HG03442 (cell line): Measurements from ENCODE around the gene ZBED5.

ENCODE experiments used
- ATAC-seq: cut with Tn5 transposase; IDR thresholded peaks from one replicate; pipeline ENCODE4 v1.9.1; 2021; ENCODE audit warnings: mild to moderate bottlenecking, moderate library complexity; ENCODE audit not compliant: unreplicated experiment

Gene ZBED5

DNA sequence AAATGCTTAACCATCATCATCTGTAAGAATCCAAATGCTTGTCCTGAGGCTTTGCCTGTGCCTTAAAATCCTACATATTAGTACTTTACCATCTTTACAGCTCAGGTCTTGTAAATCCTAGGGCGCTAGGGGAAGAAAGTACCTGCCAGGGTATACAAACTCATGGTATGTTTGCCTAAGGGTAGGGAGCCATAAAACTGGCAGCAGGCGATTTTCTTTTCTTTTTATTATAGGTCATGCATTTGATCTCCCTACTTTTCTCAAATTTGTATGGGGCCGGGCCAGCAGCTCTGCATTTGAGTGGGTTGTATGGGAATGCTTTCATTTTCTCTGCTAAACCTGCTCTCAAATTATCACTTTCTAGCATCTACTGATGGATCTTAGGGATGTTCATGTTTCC, 24.0 kb upstream of the ZBED5 start:
- ATAC-seq: no peak

DNA sequence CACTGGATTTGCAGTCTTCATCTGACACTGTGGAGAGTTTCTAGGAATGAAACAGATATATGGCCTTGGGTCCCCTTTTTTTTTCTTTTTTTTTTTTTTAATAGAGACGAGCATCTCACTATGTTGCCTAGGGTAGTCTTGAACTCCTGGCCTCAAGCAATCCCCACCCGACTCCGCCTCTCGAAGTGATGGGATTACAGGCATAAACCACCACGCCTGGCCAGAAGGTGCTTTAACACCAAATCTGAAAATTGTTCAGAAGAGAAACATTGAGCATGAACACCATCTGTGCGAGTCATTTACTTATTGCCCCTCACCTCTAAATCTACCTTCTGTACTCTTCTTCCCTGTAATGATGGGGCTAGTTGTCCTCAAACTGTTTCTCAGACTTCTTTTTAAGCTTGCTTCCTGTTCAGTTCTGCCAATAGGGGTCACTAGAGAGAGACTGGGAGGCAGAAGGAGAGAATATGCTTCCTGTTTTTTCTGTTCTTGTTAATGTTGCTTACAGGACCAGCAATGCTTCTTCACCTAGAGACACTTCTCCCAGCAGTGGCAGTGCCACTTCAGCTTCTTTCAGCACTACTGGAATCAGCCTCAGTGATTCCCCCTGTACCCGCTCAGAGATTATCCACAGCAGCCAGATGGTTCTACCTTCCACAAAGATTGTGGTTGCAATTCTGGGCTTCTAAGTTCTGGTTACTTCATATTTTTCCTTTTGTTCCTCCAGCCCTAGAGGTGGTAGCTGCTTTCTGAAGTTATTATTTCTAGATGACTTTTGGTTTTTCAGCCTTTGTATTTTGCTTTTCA, 20.8 kb upstream of the ZBED5 start:
- ATAC-seq: no peak

GRCh38 chr11:10876158-10876557, 18.3 kb upstream of the ZBED5 start:
- no peak for ATAC-seq

DNA sequence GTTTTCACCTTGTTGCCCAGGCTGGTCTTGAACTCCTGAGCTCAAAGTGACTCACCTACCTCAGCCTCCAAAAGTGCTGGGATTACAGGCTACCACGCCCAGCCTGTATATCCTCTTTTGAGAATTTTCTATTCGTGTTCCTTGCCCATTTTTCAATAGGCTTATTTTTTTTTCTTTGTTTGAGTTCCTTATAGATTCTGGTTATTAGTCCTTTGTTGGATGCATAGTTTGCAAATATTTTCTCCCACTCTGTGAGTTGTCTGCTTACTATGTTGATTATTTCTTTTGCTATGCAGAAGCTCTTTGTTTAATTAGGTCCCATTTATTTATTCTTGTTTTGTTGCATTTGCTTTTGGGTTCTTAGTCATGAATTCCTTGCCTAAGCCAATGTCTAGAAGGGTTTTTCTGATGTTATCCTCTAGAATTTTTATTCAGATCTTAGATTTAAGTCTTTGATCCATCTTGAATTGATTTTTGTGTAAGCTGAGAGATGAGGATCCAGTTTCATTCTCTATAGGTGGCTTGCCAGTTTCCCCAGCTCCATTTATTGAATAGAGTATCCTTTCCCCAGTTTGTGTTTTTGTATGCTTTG, 17.7 kb upstream of the ZBED5 start:
- no peak for ATAC-seq

- ATAC-seq: no peak
These were observed 14.2 kb upstream of the ZBED5 start for GRCh38 chr11:10872097-10872496.

- no peak for ATAC-seq
These were observed 10.5 kb upstream of the ZBED5 start for GRCh38 chr11:10868352-10868751.

DNA sequence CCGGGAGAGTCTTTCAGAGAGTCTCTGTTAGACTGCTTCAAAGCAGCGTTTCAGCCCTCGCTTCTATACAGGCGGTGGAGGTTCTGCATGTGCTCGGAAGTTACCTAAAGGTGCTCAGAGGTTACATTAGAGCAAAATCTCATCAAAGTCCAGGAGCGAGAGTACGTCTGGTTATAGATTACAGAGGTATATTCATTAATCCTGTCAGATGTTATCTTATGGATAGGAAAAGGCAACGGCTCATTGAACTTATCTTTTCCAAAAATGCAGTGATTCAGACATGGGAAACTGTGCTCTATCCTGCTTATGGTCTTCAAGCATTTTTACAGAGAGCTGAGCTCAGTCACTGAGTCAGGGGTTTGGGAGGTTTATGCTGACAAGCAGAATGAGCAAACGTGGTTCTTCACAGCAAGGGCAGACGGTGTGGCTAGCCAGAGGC, 9.1 kb upstream of the ZBED5 start:
- ATAC-seq: no peak

GRCh38 chr11:10865837-10866270, 8.0 kb upstream of the ZBED5 start:
- ATAC-seq: no peak

GRCh38 chr11:10864688-10865087, 6.8 kb upstream of the ZBED5 start:
- ATAC-seq: no peak

GRCh38 chr11:10862446-10862845, 4.6 kb upstream of the ZBED5 start:
- no peak for ATAC-seq

GRCh38 chr11:10861799-10862198, 3.9 kb upstream of the ZBED5 start:
- ATAC-seq: no peak

DNA sequence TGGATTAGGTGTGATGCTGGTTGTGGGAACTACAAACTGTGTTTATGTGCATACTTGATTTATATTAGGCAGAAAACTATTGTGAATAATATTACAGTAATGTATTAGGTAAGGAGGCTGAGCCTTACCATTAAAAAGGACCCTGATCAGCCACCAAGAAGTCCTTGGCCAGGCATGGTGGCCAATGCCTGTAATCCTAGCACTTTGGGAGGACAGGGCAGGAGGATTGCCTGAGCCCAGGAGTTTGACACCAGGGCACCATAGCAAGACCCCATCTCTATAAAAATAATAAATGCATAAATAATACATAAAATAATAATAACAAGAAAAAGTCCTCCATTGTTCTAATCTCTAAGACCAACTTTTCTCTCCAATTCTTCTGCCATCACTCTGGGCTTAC, 3.2 kb upstream of the ZBED5 start:
- ATAC-seq: no peak

GRCh38 chr11:10858439-10859325, 829 bp upstream of the ZBED5 start:
- ATAC-seq: peak; percentile 12

DNA sequence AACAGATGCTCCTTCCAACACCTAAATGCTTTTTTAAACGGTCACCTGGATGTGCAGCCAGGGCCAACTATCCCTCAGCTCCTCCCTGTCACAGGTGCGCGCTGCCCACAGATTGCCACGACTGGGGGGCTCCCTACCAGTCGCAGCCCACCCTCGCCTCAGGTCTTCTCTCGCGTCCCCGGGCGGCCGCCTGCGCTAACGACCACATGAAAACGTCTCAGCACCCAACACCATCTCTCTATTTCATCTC, 469 bp downstream of the ZBED5 start:
- ATAC-seq: peak; percentile 1

- ATAC-seq: no peak
These were observed 979 bp downstream of the ZBED5 start for GRCh38 chr11:10856689-10857458.

DNA sequence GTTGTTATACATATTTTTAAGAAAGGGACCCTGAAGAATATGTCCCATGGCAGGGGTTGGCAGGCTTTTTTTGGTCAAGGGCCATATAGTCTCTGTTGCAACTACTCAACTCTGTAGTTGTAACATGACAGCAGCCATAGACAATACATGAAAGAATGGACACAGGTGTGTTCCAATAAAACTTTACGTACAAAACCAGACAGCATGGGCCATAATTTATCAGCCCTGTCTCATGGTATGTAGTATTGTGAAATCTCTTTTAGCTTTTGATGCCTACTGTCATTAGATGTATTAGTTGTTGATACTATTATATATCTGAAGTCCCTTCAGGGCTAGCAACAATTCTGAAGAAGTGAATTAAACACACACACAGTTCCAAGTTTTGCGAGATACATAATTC, 2.6 kb downstream of the ZBED5 start:
- ATAC-seq: no peak

DNA sequence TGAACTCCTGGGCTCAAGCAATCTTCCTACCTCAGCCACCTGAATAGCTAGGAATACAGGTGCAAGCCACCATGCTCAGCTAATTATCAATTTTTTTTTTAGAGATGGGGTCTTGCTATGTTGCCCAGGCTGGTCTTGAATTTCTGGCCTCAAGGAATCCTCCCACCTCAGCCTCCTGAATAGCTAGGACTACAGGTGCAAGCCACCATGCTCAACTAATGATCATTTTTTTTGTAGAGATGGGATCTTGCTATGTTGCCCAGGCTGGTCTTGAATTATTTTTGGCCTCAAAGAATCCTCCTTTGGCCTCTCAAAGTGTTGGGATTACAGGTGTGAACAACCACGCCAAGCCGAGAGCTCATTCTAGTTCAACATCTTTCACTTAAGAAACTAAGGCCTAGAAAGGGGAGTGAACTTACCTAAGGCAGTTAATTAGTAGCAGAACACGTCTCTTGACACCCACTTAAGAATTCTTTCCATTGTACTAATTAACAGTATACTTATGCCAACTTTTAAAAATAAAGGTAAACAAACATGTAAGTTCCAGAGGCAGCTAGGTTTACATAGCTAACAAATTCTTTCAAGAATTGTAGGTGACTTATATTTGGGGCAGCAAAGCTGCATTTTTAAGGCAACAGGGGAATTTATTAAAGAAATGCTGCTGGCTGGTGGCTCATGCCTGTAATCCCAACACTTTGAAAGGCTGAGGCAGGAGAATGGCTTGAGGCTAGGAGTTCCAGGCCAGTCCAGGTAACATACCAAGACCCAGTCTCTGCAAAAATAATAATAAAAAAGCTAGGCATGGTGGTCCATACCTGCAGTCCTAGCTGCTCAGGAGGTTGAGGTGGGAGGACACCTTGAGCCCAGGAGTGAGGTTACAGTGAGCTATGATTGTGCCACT, 9.6 kb downstream of the ZBED5 start:
- no peak for ATAC-seq

DNA sequence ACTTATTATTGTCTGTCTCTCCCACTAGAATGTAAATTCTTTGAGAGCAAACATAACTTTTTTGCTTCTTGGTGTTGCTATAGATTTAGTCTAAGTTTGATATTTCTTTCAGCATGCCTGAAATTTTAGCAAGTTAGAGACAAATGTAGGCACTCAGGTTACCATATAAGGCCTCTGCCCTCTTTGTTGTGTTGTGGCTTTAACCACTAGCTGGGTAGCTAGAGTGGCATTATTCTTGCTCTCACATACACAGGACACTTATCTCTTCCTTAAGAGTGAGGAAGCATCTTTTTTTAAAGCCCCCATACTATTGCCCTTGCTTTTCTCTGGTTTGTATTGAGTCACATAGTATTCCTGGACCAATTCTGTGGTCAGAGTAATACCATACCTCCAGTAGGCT, 11.2 kb downstream of the ZBED5 start:
- no peak for ATAC-seq

DNA sequence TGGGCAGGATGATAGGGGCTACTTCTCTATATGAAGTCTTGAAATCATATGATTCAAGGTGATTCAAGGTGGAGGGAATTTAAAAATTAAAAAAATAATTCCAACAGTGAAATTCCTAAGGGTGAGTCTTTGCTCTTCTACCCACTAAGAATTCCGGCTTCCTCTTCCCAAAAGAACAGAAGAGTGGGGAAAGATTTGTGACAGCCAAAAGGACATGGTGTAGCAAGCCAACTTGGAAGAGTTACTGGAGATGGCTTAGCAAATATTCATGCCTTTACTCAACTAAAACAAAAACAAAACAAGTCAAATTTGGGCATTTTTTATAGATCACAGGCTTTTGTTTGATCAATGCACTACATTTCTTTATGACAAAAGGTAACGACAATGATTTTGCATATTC, 12.3 kb downstream of the ZBED5 start:
- ATAC-seq: no peak

DNA sequence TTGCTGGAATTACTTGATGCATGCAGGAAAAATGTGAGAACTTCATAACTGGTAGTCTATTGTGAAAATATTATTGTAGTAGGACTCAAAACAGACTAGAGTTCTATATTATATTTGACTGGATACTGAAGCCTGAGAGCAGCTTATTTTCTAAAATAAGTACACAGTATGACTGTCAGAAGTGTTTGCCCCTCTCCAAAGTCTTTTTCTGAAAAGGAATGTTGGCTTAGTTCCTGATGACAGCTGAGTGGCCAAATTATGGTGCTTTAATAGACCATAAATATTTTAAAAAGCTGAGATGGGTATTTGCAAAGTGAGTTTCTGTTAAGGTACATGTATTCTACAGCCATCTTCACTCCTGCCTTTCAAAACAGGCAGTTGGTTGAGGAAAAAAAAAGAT, 13.1 kb downstream of the ZBED5 start:
- ATAC-seq: no peak
